ENCODE results near the gene ABCG5. TPM values are rescaled to one million over a fixed set of nuclear protein-coding genes. Genes with fewer than 3 reads are reported as not detected.

The ABCG5 gene
- total RNA-seq, 1 donor from 2014 or later: not detected

DNA sequence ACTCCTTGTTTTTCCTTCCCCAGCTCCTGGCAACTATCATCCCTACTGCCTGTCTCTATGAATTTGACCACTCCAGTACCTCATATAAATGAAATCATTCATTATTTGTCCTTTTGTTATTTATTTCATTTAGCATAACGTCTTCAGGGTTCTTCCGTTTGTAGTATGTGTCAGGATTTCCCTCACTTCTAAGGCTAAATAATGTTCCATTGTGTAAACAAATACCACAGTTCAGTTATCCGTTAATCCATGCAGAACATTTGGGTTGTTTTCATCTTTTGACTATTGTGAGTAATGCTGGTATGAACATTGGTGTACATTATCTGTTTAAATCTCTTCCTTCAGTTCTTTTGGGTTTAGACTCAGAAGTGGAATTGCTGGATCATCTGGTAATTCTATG is 46.0 kb downstream of the ABCG5 start:
- no peaks in the 10 kb centered on the region for H3K27me3 ChIP-seq (ENCODE audit: control insufficient read depth in 3 of 3, insufficient read depth in 3 of 3, low read length in 3 of 3)
- H3K9me3 ChIP-seq (ENCODE audit: control insufficient read depth in 3 of 3, low read length in 3 of 3): no peaks in the 10 kb centered on the region
- peaks cover 0 to 20% (median 17%) of the 10 kb centered on the region in 3 donors for H3K36me3 ChIP-seq (ENCODE audit: control insufficient read depth in 3 of 3, insufficient read depth in 3 of 3, low read length in 3 of 3)
- no peak overlapping the region for H3K27ac ChIP-seq (ENCODE audit: low read depth, low read length)
- H3K4me1 ChIP-seq (ENCODE audit: control insufficient read depth in 3 of 3, insufficient read depth in 3 of 3, low read length in 3 of 3): no peaks in the 10 kb centered on the region
- H3K9ac ChIP-seq (ENCODE audit: low read depth in 1 of 3, low read length in 3 of 3): no peak overlapping the region
- no peak overlapping the region for H3K4me3 ChIP-seq (ENCODE audit: low read length in 3 of 3)

GRCh38 chr2:43791035-43791765 is 47.4 kb downstream of the ABCG5 start:
- no peak overlapping the region for H3K9ac ChIP-seq (ENCODE audit: low read depth in 1 of 3, low read length in 3 of 3)
- H3K36me3 ChIP-seq (ENCODE audit: control insufficient read depth in 3 of 3, insufficient read depth in 3 of 3, low read length in 3 of 3): peaks cover 0 to 17% (median 14%) of the 10 kb centered on the region in 3 donors
- no peaks in the 10 kb centered on the region for H3K4me1 ChIP-seq (ENCODE audit: control insufficient read depth in 3 of 3, insufficient read depth in 3 of 3, low read length in 3 of 3)
- no peak overlapping the region for H3K4me3 ChIP-seq (ENCODE audit: low read length in 3 of 3)
- H3K27me3 ChIP-seq (ENCODE audit: control insufficient read depth in 3 of 3, insufficient read depth in 3 of 3, low read length in 3 of 3): no peaks in the 10 kb centered on the region
- no peak overlapping the region for H3K27ac ChIP-seq (ENCODE audit: low read depth, low read length)
- no peaks in the 10 kb centered on the region for H3K9me3 ChIP-seq (ENCODE audit: control insufficient read depth in 3 of 3, low read length in 3 of 3)

DNA sequence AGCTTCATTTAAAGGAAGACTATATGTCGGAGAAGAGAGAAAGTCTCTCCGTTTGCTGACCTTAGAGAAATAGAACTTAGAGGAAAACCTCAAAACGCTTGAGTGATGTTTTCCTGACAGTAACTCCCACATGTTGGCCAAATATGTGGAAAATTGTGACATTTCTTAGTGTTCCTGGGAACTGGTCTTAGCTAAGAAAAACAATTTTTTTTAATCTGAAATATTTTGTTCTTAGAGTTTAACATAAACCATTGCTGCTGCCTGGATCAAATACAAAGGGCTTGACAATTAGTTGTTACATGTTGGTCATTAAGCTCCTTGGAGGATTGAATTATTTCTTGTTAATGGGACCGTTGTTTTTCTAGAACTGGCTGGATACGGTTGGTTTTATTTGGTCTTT is 48.5 kb downstream of the ABCG5 start:
- no peaks in the 10 kb centered on the region for H3K9me3 ChIP-seq (ENCODE audit: control insufficient read depth in 3 of 3, low read length in 3 of 3)
- H3K36me3 ChIP-seq (ENCODE audit: control insufficient read depth in 3 of 3, insufficient read depth in 3 of 3, low read length in 3 of 3): peaks cover 0 to 13% (median 11%) of the 10 kb centered on the region in 3 donors
- H3K4me3 ChIP-seq (ENCODE audit: low read length in 3 of 3): no peak overlapping the region
- no peaks in the 10 kb centered on the region for H3K4me1 ChIP-seq (ENCODE audit: control insufficient read depth in 3 of 3, insufficient read depth in 3 of 3, low read length in 3 of 3)
- no peak overlapping the region for H3K9ac ChIP-seq (ENCODE audit: low read depth in 1 of 3, low read length in 3 of 3)
- H3K27me3 ChIP-seq (ENCODE audit: control insufficient read depth in 3 of 3, insufficient read depth in 3 of 3, low read length in 3 of 3): no peaks in the 10 kb centered on the region
- peak overlapping the region; percentile 30 for H3K27ac ChIP-seq (ENCODE audit: low read depth, low read length)

DNA sequence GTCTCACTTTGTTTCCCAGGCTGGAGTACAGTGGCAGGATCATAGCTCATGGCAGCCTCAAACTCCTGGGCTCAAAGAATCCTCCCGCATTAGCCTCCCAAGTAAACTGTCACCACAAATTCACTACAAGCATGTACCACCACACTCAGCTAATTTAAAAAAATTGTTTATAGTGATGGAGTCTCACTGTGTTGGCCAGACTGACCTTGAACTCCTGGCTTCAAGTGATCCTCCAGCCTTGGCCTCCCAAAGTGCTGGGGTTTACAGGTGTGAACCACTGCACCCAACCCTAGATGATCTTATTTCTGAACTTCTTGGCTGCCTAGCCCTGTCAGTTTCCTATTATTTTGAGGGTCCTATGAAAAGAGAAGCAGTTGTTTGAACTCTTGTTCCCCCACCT is 50.0 kb downstream of the ABCG5 start:
- no peak overlapping the region for H3K4me3 ChIP-seq (ENCODE audit: low read length in 3 of 3)
- peaks cover 0 to 13% (median 9%) of the 10 kb centered on the region in 3 donors for H3K36me3 ChIP-seq (ENCODE audit: control insufficient read depth in 3 of 3, insufficient read depth in 3 of 3, low read length in 3 of 3)
- H3K9me3 ChIP-seq (ENCODE audit: control insufficient read depth in 3 of 3, low read length in 3 of 3): no peaks in the 10 kb centered on the region
- H3K4me1 ChIP-seq (ENCODE audit: control insufficient read depth in 3 of 3, insufficient read depth in 3 of 3, low read length in 3 of 3): no peaks in the 10 kb centered on the region
- H3K9ac ChIP-seq (ENCODE audit: low read depth in 1 of 3, low read length in 3 of 3): no peak overlapping the region
- no peaks in the 10 kb centered on the region for H3K27me3 ChIP-seq (ENCODE audit: control insufficient read depth in 3 of 3, insufficient read depth in 3 of 3, low read length in 3 of 3)
- H3K27ac ChIP-seq (ENCODE audit: low read depth, low read length): no peak overlapping the region

DNA sequence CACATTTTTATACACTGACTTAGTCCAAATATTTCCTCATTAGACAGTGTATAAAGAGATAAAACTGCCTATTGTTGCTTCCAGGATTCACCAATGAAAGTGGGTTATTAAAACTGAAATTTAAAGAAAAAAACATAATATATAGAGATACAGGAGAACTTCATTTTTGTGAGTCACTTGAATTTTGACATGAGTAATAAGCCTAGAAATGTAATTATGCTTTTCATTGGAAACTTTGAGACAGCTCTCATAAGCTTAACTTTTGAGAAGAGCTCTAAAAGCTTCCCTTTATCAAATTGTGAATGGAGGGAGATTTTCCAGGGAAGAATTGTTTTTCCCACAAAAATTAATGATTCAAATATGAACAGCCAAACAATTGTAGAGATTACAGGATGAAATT is 50.7 kb downstream of the ABCG5 start:
- no peak overlapping the region for H3K4me3 ChIP-seq (ENCODE audit: low read length in 3 of 3)
- no peak overlapping the region for H3K27ac ChIP-seq (ENCODE audit: low read depth, low read length)
- H3K27me3 ChIP-seq (ENCODE audit: control insufficient read depth in 3 of 3, insufficient read depth in 3 of 3, low read length in 3 of 3): no peaks in the 10 kb centered on the region
- peaks cover 0 to 13% (median 9%) of the 10 kb centered on the region in 3 donors for H3K36me3 ChIP-seq (ENCODE audit: control insufficient read depth in 3 of 3, insufficient read depth in 3 of 3, low read length in 3 of 3)
- H3K9ac ChIP-seq (ENCODE audit: low read depth in 1 of 3, low read length in 3 of 3): no peak overlapping the region
- no peaks in the 10 kb centered on the region for H3K4me1 ChIP-seq (ENCODE audit: control insufficient read depth in 3 of 3, insufficient read depth in 3 of 3, low read length in 3 of 3)
- H3K9me3 ChIP-seq (ENCODE audit: control insufficient read depth in 3 of 3, low read length in 3 of 3): no peaks in the 10 kb centered on the region

GRCh38 chr2:43778233-43778632 is 60.4 kb downstream of the ABCG5 start:
- H3K36me3 ChIP-seq (ENCODE audit: control insufficient read depth in 3 of 3, insufficient read depth in 3 of 3, low read length in 3 of 3): peaks cover 4 to 16% (median 5%) of the 10 kb centered on the region in 3 donors
- no peak overlapping the region for H3K9ac ChIP-seq (ENCODE audit: low read depth in 1 of 3, low read length in 3 of 3)
- H3K27ac ChIP-seq (ENCODE audit: low read depth, low read length): no peak overlapping the region
- H3K9me3 ChIP-seq (ENCODE audit: control insufficient read depth in 3 of 3, low read length in 3 of 3): no peaks in the 10 kb centered on the region
- H3K27me3 ChIP-seq (ENCODE audit: control insufficient read depth in 3 of 3, insufficient read depth in 3 of 3, low read length in 3 of 3): no peaks in the 10 kb centered on the region
- H3K4me1 ChIP-seq (ENCODE audit: control insufficient read depth in 3 of 3, insufficient read depth in 3 of 3, low read length in 3 of 3): no peaks in the 10 kb centered on the region
- no peak overlapping the region for H3K4me3 ChIP-seq (ENCODE audit: low read length in 3 of 3)

GRCh38 chr2:43777306-43777926 is 61.2 kb downstream of the ABCG5 start:
- Histone ChIP-seq H3K4me3 (ENCODE audit: low read length in 3 of 3) (no peak overlapping the region), H3K36me3 (ENCODE audit: control insufficient read depth in 3 of 3, insufficient read depth in 3 of 3, low read length in 3 of 3) (peaks cover 4 to 16% (median 5%) of the 10 kb centered on the region in 3 donors), H3K4me1 (ENCODE audit: control insufficient read depth in 3 of 3, insufficient read depth in 3 of 3, low read length in 3 of 3) (no peaks in the 10 kb centered on the region), H3K27ac (ENCODE audit: low read depth, low read length) (no peak overlapping the region), H3K9me3 (ENCODE audit: control insufficient read depth in 3 of 3, low read length in 3 of 3) (no peaks in the 10 kb centered on the region), H3K9ac (ENCODE audit: low read depth in 1 of 3, low read length in 3 of 3) (no peak overlapping the region), H3K27me3 (ENCODE audit: control insufficient read depth in 3 of 3, insufficient read depth in 3 of 3, low read length in 3 of 3) (no peaks in the 10 kb centered on the region)

DNA sequence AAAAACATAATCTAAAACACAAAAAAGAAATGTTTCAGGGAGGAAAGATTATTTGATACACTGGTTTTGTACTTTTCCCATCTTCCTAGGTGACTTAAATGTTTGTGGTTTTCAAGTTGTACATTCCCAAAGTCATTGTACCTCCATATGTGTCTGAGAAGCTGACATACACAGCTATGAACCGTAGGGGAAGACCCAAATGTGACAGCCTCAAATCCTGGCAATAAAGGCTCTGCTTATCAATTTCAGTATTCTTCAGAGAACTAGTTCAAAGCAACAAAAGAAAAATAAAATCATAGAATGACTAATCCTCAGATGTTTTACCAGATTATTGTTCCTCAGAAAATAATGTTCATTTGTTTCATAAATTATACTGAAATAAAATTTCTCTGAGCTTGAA is 62.3 kb downstream of the ABCG5 start:
- no peak overlapping the region for H3K27ac ChIP-seq (ENCODE audit: low read depth, low read length)
- H3K4me3 ChIP-seq (ENCODE audit: low read length in 3 of 3): no peak overlapping the region
- no peaks in the 10 kb centered on the region for H3K9me3 ChIP-seq (ENCODE audit: control insufficient read depth in 3 of 3, low read length in 3 of 3)
- peaks cover 4 to 16% (median 5%) of the 10 kb centered on the region in 3 donors for H3K36me3 ChIP-seq (ENCODE audit: control insufficient read depth in 3 of 3, insufficient read depth in 3 of 3, low read length in 3 of 3)
- no peaks in the 10 kb centered on the region for H3K27me3 ChIP-seq (ENCODE audit: control insufficient read depth in 3 of 3, insufficient read depth in 3 of 3, low read length in 3 of 3)
- H3K4me1 ChIP-seq (ENCODE audit: control insufficient read depth in 3 of 3, insufficient read depth in 3 of 3, low read length in 3 of 3): no peaks in the 10 kb centered on the region
- no peak overlapping the region for H3K9ac ChIP-seq (ENCODE audit: low read depth in 1 of 3, low read length in 3 of 3)

DNA sequence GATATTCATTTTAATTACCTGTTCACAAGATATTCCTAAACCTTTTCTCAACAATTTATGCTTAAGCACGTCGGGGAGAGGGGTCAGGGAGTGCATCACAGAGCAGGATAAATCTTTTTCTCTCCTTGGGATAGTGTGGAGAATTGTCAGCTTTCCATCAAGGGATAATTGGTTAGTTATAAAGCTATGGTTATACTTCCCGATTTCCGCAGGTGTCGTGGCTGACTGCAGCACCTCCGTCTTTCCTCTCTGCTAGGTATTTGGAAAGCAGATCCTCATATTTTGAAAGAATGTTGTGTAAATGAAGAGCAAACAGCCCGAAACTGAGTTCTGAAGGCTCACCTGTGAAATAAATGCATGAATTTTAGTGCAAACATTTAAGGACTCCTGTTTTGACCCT is 64.0 kb downstream of the ABCG5 start:
- H3K4me3 ChIP-seq (ENCODE audit: low read length in 3 of 3): peak overlapping the region; percentile 83 to 99 (median 98)
- no peaks in the 10 kb centered on the region for H3K4me1 ChIP-seq (ENCODE audit: control insufficient read depth in 3 of 3, insufficient read depth in 3 of 3, low read length in 3 of 3)
- H3K9me3 ChIP-seq (ENCODE audit: control insufficient read depth in 3 of 3, low read length in 3 of 3): no peaks in the 10 kb centered on the region
- no peaks in the 10 kb centered on the region for H3K27me3 ChIP-seq (ENCODE audit: control insufficient read depth in 3 of 3, insufficient read depth in 3 of 3, low read length in 3 of 3)
- peak overlapping the region; percentile 69 for H3K27ac ChIP-seq (ENCODE audit: low read depth, low read length)
- peak overlapping the region; percentile 75 to 93 (median 79) for H3K9ac ChIP-seq (ENCODE audit: low read depth in 1 of 3, low read length in 3 of 3)
- peaks cover 4 to 7% (median 5%) of the 10 kb centered on the region in 3 donors for H3K36me3 ChIP-seq (ENCODE audit: control insufficient read depth in 3 of 3, insufficient read depth in 3 of 3, low read length in 3 of 3)

- peak within 1 kb of the TSS; percentile 83 to 99 (median 98) for H3K4me3 ChIP-seq (ENCODE audit: low read length in 3 of 3)
- H3K4me1 ChIP-seq (ENCODE audit: control insufficient read depth in 3 of 3, insufficient read depth in 3 of 3, low read length in 3 of 3): no peaks in the 10 kb centered on the region
- H3K27ac ChIP-seq (ENCODE audit: low read depth, low read length): peak within 1 kb of the TSS; percentile 69
- no peaks in the 10 kb centered on the region for H3K27me3 ChIP-seq (ENCODE audit: control insufficient read depth in 3 of 3, insufficient read depth in 3 of 3, low read length in 3 of 3)
- peak within 1 kb of the TSS; percentile 75 to 93 (median 79) for H3K9ac ChIP-seq (ENCODE audit: low read depth in 1 of 3, low read length in 3 of 3)
- H3K9me3 ChIP-seq (ENCODE audit: control insufficient read depth in 3 of 3, low read length in 3 of 3): no peaks in the 10 kb centered on the region
- peaks cover 1 to 5% (median 4%) of the 10 kb centered on the region in 3 donors for H3K36me3 ChIP-seq (ENCODE audit: control insufficient read depth in 3 of 3, insufficient read depth in 3 of 3, low read length in 3 of 3)
These were observed 64.6 kb downstream of the ABCG5 start, which contains the start of gene DYNC2LI1 for GRCh38 chr2:43773876-43774613. Gene DYNC2LI1 (plus strand): TSS chr2:43774039. CDS start chr2:43774139, 100 bp downstream.

All from skeletal muscle tissue (tissue), 4 donors.